ENCODE results near the gene STAB2.

Gene STAB2

DNA sequence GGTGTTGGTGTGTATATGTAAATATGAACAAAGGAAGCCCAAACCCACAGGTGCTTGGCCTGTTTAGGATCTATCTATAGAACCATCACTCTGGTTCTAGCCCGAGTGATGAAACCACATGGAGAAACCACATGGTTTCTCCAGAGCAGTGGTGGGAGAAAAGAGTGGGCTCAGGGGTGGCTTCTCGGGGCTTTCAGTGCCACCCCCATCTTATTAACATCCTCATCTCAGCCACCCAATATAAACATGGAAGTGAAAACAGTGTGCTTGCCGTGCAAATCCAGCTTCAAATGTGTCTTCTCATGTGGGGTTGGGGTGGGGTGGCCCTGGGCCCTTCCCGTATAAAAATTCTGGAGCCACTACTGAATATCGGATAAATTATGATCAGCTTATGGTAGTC, 109.0 kb downstream of the STAB2 start:
- DNase-seq, result peak in 1 of 2 donors; percentile 54

DNA sequence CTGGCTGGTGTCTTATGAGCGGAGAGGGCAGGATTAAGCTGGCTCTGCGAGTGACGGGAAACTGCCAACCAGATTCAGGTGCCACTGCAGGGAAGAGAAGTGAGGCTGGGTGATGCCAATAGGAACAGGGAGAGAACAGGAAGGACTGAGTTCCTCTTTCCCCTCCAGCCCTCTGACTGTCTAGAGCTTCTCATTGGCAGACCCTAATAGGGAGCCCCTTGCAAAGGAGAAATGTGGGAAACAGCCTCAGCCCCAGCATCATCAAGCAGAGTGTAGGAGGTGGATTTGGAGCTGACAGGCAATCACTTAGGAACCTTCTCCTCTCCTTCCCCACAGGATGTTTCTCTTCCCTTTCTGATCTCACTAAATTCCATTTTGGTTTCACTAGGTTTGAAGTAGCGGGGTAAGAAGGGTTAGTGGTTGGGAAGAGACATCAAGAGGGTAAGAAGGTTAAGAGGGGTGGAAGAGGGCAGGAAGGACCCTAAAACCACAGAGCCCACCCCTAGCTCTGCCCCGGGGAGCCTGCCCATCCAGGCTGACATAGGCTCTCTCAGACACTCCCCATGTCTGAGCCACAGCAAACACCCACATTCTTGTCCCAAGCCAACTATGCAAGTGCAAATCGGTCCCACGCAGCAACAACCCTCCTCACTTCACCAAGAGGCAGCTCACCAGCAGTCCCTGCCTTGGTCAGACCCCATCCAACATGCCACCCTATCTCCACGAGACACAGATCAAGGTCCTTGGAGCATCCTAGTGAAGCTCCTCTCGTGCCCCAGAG, 111.1 kb downstream of the STAB2 start:
- DNase-seq, result peak; percentile 53 to 61

GRCh38 chr12:103698752-103699560, 111.9 kb downstream of the STAB2 start:
- DNase-seq, result peak; percentile 85 to 93

GRCh38 chr12:103705098-103705497, 118.0 kb downstream of the STAB2 start:
- DNase-seq, result no peak

GRCh38 chr12:103705927-103706326, 118.9 kb downstream of the STAB2 start:
- DNase-seq, result no peak

GRCh38 chr12:103707446-103707845, 120.4 kb downstream of the STAB2 start:
- no peak for DNase-seq

GRCh38 chr12:103710544-103710943, 123.5 kb downstream of the STAB2 start:
- DNase-seq, result no peak

GRCh38 chr12:103712216-103712615, 125.1 kb downstream of the STAB2 start:
- no peak for DNase-seq

- DNase-seq, result no peak
Measured at GRCh38 chr12:103715494-103715893, 128.4 kb downstream of the STAB2 start.

DNA sequence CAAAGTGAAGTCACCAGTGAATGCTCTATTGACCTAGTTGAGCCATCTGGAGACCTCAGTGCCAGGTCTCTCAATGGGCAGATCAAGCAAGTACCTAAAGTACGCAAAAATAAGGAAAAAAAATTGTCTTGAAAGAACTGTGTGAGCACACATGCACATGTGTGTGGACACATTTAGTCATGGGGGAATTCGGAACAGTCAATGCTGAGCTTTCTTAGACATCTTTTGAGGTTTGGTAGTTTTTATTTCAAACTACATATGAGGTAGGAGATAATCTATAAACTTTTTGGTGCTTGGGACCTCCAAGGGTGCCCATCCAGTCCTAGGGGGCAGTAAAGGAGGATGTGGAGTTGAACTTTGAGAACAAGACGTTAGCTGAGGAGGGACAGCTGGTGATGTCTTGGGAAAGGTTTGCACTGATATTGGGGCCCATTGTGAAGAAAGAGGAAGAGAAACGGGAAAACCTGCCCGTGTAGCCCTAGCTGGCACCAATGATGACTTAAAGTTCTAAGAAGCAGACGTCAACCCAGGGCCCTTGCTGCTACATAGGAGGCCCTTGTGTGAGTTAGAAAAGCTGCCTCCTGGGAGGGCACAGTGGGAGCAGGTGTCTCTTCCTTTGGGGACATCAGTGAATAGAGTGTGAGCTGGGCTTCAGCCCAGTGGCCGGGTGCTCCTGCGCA, 129.6 kb downstream of the STAB2 start:
- no peak for DNase-seq

DNA sequence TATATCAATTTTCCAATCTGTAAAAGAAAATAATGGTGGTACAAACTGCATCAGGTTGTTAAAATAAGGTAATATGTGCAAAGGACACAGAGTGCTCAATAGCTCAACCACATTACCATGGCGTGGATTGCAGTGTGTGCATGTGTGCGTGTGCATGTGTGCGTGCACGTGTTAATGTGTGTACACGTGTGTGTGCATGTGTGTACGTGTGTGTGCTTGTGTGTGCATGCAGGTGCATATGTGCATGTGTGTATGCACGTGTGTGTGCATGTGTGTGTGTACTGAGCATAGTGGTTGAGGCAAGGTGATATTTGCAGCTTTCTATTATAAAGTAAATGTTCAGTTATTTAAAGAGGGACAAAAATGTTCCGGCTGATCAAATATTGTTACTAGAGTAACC, 138.3 kb downstream of the STAB2 start:
- no peak for DNase-seq

DNA sequence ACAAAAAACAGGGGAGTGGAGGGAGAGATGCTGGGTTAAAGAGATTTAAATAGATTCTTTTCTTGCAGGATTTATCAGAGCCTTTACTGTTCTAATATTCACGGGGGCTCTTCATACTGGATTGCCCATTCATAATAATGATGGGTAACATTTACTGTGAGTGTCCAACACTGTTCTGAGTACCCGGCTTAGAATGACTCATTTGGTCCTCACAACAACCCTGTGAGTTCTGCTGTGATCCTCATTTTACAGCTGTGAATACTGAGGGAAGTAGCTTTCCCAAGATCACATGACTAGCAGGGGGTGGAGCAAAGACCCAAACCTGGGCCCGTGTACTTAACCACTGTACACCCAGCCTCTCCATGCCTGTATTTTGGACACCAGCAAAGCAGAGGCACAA, 140.6 kb downstream of the STAB2 start:
- DNase-seq, result peak in 1 of 2 donors; percentile 2

DNA sequence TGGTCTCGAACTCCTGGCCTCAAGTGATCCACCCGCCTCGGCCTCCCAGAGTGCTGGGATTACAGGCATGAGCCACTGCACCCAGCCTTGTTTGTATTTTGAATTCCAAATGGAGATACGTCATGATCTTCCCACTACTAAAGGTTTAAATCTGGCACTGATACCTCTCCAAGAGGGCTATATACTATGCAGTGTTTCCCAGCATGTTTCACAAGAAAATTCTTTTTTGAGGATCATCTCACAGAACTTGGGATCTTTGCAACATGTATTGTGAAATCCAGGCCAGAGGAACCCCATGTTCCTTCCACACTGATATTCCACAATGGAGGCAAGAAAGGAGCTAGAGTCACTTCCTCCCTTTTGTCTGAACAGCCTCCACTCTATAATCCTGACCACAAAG, 141.2 kb downstream of the STAB2 start:
- DNase-seq, result no peak

GRCh38 chr12:103729499-103729898, 142.4 kb downstream of the STAB2 start:
- no peak for DNase-seq

- no peak for DNase-seq
Measured at GRCh38 chr12:103731539-103731938, 144.5 kb downstream of the STAB2 start.

DNA sequence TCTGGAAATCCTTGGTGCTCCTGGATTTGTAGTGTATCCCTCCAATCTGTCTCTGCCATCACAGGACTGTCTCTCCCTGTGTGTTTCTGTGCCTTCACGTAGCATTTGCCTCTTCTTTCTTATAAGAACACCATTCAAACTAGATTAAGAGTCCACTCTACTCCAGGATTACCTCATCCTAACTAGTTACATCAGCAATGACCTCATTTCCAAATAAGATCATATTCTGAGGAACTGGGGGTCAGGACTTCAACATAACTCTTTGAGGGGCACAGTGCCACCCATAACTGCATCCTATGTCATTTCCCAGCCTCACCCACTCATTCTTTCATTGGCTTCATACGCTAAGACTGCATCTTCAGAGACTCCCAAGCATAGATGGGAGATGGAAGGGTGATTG, 147.8 kb downstream of the STAB2 start:
- no peak for DNase-seq

GRCh38 chr12:103735291-103735690, 148.2 kb downstream of the STAB2 start:
- DNase-seq, result no peak

DNA sequence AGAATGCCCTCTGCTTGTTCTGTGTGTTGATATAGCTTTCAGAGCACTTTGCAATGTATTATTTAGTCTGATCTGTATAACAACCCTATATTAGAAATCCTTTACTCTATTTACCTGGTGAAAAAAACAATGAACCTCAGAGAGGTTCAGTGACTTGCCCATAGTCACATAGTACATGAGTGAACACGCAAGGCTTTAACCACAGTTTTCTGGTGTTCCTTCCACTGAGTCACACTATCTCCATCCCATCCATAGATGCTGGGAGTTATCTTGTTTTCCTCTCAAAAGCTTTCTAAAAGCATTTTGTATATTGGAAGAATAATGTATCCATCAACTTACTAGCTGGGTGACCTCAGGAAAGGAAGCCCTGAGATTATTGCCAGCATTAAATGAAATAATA, 149.5 kb downstream of the STAB2 start:
- no peak for DNase-seq

- DNase-seq, result no peak
Measured at GRCh38 chr12:103737881-103738280, 150.8 kb downstream of the STAB2 start.

GRCh38 chr12:103742349-103742932, 155.4 kb downstream of the STAB2 start:
- no peak for DNase-seq

DNA sequence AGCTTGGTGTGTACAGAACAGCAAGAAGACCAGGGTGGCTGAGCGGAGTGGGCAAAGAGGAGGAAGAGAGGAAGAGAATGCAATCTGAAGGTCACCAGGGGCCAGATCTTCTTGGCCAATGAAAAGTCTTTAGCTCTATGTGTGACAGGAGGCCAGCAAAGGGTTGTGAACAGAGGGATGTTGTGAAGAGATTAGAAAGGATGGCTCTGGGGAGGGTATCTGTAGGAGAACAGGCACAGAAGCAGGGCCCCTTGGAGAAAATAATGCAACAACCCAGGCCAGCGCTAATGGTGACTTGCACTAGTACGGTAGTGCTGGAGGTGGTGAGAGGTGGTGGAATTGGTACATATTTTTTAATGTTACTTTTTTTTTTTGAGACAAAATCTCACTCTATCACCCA, 156.7 kb downstream of the STAB2 start:
- no peak for DNase-seq

GRCh38 chr12:103745962-103746361, 158.9 kb downstream of the STAB2 start:
- DNase-seq, result no peak

- no peak for DNase-seq
Measured at GRCh38 chr12:103748002-103748401, 160.9 kb downstream of the STAB2 start.
